Fibroblast of skin of abdomen (primary cell): ENCODE data around the gene LRRC59.
A peak's percentile ranks its signal among the peaks of the same experiment; 100 is the strongest.

Experiments
- DNase-seq: peaks from one replicate; pipeline ENCODE4 v3.0.0-alpha.2; 2013

LRRC59 gene

DNA sequence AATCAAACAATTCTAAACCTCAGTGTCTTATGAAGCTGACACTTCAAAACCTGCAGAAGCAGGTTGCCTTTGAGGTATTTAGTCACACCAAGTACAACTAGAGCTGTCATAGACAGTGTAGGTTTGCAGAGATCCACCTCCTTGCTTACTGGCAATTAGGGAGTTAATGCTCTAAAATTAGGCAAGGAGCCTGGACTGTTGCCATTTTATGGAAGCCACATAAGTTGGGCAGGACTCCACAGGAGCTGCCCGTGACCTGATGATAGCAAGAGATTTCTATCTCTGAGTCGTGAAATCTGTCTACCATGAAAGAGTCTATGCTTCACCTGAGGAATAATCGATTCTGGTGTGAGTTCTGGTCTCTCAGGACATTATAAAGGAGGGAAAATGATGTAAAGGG lies 15.4 kb downstream of the LRRC59 start:
- DNase-seq = no peak

DNA sequence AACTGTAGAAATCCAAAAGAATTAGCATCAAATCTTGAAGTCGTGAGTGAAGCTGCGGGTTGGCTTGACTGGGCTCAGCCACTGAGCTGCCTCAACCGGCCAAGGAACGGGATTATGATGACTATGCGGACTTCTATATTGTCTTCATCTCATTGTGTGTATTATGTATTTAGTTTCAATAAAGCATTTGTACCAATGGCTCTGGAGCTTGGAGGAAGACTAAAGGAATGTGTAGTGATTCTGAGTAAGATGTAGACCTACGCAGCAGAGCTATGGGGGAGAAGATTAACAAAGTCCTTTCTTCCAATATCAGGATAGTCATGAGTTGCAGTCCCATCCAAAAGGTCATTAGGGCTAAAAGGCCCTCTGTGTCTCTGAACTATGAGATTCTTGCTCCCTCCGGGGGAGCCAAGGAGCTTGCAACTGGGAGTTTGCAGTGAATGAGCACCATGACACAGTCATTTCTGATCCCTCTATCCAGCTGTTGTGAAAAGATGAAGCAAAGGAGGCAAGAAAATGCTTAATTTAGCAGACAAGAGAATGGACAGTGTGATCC lies 16.0 kb downstream of the LRRC59 start:
- DNase-seq = no peak

DNA sequence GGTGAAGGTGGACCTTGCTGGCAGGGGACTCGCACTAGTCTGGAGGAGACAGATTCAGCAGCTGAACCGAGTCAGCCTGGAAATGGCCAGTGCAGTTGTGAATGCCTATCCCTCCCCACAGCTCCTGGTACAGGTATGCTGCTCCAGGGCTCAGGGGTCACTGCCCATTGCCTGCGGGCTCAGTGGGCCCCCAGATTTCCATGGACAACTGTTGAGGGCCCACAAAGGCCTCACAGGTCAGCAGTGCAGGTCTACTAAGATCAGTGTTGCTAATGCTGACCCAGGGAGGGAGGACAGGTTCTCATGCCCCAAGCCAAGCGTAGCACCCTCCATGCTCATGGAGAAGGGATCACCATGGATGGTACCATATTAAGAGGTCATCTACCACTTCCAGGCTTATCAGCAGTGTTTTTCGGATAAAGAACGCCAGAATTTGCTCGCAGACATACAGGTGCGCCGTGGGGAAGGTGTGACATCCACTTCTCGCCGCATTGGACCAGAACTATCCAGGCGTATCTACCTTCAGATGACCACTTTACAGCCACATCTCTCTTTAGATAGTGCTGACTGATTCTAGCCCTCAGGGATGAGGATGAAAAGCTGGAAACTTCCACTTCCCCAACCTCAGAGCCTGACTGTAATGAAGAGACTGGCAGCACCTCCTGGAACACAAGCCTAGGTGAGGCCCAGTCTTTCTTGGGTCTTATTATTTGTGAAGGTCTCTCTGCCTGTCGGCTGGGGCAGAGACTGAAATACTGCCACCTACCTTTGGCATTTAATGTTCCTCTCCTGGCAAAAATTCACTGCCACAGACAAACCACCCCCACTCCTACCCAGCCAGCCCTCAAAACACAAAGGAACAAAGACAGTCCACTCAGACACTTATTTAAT lies 16.7 kb downstream of the LRRC59 start:
- DNase-seq = no peak

DNA sequence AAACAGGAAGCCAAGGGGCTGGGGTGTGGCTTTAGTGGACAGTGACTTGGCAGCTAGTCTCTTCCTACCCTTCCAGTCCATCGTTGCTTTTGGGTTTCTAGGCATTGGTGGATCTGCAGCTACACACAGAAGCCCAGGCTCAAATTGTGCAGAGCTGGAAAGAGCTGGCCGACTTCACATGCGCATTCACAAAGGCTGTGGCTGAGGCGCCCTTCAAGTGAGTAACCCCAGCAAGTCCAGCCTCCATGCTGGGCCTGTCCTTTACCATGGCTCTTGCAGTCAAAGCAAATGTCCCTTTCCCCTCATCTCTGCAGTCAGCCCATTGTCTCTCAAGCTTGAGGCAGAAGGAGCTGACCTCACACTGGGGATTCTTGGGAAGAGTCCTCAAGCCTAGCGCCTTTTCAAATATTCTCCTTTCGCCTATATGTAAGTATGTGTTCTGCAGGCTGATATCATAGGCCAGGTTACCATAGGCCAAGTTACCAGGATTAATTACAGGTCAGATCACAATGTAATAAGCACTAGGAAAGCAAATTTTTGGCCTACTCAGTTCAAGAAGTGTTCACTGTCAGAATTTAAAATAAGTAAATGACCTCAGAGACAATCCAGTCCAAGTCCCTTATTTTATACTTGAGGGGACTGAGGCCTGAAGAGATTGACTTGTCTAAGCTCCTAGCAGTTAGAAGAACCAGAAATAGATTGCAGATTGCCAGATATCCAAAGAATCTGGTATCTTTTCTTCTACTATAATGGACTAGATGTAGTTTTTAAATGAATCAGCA lies 17.8 kb downstream of the LRRC59 start:
- no peak for DNase-seq

DNA sequence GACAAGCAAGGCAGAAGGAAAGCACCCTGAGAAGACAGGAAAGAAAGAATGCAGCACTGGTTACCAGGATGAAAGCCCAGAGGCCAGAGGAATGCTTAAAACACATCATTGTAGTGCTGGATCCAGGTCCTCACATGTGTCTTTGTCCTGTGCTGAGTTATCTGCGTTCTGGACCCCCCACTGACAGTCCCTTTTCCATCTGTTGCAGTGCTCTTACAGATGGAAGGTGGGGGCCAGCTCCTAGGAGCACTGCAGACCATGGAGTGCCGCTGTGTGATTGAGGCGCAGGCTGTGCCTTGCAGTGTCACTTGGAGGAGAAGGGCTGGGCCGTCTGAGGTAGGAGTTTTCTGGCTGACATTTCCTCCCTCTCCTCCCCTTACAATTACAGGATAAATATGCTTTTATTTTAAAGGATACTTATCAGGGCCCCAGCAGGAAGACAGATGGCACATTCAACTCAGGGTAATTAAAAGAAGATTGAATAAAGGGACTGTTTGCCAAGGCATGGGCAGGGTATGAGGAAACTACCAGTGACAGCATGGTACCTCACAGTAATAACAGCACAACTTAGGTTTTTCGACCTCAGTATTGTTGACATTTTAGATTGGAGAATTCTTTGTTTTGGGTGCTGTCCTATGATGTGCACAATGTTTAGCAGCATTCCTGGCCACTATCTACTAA lies 21.3 kb downstream of the LRRC59 start:
- no peak for DNase-seq

DNA sequence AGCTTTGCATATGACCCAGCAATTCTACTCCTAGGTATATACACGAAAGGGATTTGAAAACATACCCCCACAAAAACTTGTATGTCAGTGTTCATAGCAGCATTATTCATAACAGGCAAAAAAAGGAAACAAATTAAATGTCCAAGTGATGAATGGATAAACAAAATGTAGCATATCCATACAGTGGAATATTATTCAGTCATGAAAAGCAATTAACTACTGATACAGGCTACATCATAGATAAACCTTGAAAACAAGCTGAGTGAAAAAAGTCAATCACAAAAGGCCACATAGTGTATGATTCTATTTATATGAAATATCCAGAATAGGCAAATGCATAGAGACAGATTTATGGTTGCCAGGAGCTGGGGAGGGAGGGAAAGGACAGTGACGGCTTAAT lies 23.6 kb downstream of the LRRC59 start:
- no peak for DNase-seq

DNA sequence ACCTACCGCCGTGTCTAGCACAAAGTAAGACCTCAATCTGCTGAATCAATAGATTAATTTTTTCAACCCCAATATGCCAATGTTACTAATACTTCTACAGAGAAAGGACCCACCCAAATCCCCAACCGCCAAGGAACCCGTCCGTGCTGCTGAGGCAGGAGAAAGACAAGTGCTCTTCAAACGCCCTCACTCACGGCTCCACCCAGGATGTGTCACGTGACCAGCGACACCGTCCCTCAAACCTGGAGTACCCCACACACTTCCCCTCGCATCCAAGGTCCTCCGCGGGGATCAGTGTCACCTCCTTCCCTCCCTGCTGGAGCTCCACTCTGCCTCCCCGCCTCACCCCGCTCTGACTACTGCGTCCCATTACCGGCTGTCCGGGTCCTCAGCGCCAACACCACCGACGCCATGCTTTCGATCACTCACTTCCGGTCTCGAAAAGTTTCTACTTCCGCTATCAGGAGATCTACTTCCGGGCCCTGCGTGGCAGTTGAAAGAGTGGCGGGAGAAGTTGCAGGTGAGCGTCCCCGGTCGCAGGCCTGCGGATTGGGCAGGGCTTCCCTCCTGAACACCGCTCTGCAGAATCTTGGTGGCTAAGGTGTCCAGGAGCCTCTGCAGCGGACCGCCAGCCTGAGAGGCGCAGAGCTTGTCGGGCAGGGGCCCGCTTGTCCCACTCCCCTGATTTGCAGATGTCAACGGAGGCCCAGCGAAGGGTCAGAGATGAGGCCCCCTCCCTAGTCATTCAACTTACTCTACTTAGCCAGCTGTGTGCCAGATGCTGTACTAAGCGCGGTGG lies 24.4 kb downstream of the LRRC59 start, which contains the start of the genes EME1 and MRPL27:
Gene EME1, plus strand, starts transcription at position 472 of the 799 bp plus-strand sequence. CDS start 1,980 bp downstream, outside the sequence.
Gene MRPL27, minus strand, starts transcription at position 427 of the 799 bp plus-strand sequence. Its CDS starts 14 bp downstream, at position 413.
- peak; percentile 87 for DNase-seq

DNA sequence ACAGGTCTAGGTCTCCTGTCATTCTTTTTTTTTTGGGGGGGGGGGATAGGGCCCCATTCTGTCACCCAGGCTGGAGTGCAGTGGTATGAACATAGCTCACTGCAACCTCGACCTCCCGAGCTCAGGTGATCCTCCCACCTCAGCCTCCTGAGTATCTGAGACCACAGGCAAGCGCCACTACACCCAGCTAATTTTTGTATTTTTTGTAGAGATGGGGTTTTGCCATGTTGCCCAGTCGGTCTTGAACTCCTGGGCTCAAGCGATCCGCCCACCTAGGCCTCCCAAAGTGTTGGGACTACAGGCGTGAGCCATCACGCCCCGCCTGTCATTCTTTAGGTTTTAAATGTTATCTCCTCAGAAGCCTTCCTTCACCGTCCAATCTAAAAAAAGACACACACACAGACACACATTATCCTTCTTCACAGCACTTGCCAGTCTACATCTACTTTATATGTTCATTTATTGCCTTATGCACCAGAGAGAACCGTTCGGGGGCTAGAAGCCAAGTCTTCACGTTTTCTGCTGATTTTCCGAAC lies 25.0 kb downstream of the LRRC59 start:
- DNase-seq = no peak

DNA sequence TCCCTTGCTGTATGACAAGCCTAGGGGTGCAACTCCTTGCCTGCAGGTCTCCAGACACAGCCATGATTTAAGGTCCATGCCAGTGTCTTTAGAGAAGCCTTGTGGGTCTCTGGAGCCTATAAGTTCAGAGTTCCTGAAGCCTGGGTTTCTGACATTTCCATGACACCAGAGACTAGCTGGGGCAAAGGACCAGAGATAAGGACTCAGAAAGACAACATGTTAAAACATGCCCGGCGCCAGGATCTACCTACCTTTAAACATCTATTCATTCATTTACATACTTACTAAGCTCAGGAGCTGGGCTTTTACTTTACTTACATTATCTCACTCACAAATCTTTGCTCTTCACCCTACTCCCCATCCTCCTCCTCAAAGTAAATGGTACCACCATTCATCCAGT lies 25.8 kb downstream of the LRRC59 start:
- DNase-seq = no peak

DNA sequence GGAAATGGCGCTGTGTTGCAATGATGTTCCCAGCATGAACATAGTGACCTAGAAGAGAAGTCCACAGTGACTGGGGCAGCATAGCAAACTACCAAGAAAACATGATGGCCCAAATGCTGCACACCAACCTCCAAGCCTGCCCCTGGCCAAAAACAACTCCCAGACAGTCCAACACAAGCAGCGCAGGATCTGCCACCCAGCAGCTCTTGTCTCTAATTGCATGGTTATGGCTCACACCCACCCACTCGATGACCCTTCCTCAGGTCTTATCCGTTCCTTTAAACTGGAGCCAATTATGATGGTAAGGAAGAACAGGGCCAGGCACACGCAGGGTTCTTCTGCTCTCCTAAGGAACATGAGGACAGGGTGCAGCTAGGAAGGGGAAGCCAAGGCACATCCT lies 27.3 kb downstream of the LRRC59 start:
- DNase-seq = no peak

DNA sequence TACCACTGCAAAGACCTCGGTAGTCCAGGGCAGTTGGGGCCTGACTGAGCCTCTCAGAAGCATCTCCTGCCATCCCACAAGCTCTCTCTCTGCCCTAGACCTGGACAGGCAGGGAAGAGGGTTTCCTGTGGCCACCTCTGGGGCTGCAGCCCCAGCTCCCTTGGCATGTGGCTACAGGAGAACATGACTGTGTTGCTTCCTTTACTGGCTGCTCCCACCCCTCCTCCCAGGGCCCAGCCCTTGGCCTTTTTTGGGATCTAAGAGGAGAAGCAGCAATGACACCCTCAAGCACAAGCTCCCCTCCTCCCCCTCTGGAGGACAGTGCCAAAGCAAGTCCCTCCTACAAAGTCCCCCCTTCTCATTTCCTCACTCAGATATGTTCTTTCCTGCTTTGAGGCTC lies 29.9 kb downstream of the LRRC59 start:
- DNase-seq = no peak

DNA sequence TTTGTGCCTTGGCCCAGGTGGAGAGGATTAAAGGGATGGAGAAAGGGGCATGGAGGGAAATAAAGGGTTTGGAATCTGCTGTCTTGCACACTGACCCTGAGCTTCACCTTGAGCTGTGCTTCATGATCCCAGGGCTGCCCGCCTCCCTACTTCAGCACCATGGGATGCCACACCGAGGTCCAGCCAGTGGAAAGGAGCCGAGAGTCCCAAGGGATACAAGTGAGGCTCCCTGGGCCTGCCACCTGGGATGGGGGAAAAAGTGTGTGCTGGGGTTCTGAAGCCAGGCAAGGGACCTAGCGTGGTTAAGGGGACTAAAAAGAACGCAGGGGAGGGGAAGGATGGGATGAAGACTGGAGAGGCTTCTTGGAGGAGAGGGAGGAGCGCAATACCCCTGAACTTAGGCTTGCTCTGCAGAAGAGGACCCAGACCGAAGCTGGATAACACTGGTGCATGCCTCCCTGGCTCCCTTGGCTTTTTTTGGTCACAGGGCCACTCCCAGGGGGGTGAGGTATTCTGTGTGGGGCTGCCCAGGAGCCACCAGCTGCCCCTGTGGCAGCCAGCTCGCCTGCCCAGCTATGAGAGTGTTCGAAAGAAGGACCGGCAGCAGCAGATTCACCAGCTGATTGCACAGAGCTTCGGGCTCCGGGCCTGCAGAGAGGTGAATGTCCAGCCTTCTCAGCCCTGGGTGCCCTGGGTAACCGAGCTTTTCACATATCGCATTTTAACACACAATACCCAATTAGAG lies 31.5 kb downstream of the LRRC59 start:
- no peak for DNase-seq

DNA sequence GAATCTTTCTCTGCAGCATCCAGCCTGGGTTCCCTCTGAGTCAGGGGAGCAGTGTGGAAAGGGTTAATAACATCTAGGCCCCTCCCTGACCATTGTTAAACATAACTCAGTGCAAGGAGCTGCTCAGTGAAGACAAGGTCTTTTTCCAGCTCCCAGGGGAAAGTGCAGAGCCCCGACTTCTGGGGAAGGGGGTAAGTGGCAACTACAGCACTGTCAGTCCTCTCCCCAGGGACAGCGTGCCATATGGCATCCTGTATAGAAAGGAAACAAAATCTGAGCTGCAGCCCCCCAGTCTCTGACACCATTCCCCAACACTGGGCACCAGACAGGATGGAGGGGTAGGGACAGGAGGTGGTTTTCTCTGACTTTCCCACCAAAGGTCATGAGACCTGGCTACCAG lies 32.2 kb downstream of the LRRC59 start:
- no peak for DNase-seq

DNA sequence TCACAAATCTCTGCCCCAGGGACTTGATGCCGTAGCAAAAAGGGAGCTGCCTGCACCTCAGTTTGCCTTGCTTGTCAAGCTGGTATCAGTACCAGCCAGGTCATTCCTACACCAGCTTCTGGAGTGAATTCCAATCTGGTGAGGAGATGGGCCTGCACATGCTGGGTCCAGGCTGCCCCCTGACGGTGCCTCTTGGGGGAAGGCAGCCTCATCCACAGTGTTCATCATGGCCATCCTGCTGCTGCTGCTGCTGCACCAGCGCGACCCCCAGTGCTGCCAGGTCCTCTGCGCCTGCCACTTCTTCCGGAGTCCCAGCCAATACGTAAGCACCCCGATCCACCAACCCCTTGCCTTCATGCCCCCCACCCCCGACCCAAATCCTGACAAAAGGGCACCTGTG lies 32.6 kb downstream of the LRRC59 start:
- DNase-seq = peak; percentile 39

DNA sequence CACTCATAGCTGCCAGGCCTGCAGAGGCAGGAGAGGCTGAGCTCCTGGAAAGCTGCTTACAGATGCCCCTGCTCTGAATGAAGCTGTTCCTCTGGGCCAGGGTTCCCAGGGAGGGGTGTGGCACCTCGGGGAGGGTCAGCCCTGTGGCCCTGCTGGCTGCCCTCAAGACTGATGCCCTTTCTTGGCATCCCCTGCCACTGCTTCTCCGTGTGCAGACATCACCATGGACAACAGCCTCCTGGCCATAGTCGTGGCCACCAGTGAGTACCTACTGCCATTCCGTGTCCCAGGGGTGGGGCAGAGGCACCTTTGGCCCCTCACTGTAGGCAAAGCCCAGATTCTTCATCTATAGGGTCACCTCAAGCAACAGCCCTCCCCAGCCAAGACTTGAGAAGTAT lies 33.3 kb downstream of the LRRC59 start:
- no peak for DNase-seq

DNA sequence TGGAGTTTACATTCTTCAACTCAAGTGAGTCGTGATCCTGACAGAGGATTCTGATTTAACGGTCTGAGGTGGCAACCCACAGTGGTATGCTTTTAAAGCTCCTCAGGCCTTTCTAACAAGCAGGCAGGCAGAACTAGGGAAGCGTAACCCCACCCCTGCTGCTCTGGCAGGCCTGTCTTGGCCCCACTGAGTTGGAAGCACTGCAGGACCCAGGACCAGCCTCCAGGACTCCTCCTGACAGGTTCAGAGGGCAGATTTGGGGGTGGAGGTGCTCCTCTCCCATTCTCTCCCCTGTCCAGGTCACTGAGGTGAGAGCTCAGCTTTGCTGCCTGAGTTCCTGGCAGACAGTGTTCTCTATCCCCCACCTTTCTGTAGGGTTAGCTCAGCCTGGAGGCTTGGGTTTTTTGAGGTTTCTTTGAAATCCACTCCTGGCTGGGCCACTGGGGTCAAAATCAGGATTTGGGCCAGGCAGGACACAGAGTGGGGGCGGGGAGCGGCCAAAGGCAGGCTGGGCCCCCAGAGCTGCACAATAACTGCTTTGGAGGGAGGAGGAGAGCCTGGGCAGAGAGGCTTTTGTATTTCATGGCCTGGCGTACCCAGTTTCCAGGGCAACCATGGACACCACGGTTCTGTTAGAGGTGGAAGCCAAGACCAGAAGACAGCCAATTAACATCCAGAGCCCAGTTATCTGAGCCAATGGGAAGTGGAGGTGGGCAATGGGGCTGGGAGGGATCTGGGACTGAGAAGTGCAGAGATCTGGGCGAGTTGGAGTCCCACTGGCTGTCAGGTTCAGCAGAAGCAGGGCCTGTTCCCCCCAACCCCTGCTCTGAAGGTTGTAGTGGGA lies 33.9 kb downstream of the LRRC59 start:
- DNase-seq = no peak

DNA sequence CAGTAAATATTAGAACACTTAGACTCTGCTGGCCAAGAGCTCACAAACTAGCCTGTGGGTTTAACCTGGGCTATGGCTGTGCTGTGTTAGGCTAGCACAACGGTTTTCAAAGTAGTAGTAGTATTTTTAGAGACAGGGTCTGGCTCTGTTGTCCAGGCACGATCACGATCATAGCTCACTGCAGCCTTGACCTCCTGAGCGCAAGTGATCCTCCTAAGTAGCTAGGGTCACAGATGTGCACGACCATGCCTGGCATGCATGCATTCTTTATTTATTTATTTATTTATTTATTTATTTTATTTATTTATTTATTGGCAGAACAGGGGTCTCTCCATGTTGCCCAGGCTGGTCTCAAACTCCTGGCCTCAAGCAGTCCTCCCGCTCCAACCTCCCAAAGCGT lies 34.7 kb downstream of the LRRC59 start:
- DNase-seq = no peak

DNA sequence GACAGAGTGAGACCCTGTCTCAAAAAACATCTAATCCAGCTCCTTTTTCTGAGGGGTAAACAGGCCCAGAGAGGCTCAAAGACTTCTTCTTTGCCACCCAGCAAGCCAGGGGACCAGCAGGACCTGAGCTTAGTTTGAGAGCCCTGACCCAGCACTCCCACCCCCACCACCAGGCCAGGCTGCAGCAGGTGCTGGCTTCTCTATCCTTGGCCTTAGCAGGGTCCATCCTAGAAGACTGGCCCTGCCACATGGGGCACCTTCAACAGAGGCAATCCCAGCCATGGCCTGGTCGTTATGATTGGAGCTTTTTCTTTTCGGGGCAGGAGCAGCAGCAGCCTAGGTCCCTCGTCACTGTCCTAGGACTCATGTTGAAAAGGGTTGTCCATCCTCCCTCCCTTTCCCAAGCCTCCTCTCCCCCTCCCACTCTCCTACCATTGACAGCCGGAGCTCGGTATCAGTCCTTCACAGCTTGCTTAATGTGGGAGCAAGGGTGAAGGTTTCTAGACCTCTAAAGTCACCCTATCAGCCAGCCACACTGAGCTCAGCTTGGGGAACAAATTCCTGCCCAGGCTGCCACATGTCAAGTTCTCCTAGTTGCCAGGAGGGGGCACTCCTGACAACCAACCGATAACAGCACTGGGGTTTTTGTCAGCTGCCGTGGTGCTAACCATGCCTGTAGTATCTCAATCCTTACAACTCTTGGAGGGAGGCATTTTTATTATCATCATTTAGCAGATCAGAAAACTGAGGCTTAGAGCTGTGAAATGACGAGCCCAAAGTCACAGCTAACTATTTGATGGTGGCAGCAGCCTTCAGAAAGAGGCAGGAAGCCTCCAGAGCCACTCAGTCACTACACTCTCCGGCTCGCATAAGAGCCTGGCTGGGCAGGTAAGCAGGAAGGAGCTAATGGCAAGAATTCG lies 35.5 kb downstream of the LRRC59 start:
- peak; percentile 59 for DNase-seq
